HG02763 (cell line): ENCODE results near the gene RBP5.

Experiments
- ATAC-seq: cut with Tn5 transposase; IDR thresholded peaks from one replicate; pipeline ENCODE4 v1.9.1; 2021; ENCODE audit warnings: mild to moderate bottlenecking, moderate library complexity; ENCODE audit not compliant: unreplicated experiment

Gene RBP5

GRCh38 chr12:7076493-7076892 lies 52.2 kb downstream of the RBP5 start:
- no peak for ATAC-seq

- ATAC-seq: no peak
Observed at GRCh38 chr12:7075939-7076338, 52.8 kb downstream of the RBP5 start.

- no peak for ATAC-seq
Observed at GRCh38 chr12:7075518-7075917, 53.2 kb downstream of the RBP5 start.

- ATAC-seq: no peak
Observed at GRCh38 chr12:7073946-7074345, 54.7 kb downstream of the RBP5 start.
